HG03135 (cell line): ENCODE data around the gene BCO2.

Experiments used
- ATAC-seq: cut with Tn5 transposase; IDR thresholded peaks from one replicate; pipeline ENCODE4 v1.9.1; 2021; ENCODE audit warnings: mild to moderate bottlenecking, moderate library complexity; ENCODE audit not compliant: unreplicated experiment

BCO2 gene

DNA sequence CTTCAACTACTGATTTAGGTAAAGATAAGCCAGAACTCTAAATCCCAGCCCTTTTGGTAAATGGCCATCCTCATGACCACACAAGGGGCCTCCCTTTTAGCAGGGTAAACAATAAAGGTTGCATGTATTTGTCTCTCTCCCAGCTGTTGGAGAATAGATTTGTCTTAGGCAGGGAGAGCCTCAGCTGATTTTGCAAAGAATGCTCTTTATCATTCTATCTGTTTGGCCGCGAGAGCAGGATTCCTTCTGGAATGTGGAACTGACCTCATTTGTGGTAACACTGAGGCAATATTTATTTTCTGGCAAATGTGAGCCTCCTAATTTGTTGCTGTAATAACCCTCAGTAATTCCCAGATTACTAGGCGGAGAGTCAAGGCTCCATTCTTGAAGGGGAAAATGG, 66.2 kb downstream of the BCO2 start:
- ATAC-seq = no peak

DNA sequence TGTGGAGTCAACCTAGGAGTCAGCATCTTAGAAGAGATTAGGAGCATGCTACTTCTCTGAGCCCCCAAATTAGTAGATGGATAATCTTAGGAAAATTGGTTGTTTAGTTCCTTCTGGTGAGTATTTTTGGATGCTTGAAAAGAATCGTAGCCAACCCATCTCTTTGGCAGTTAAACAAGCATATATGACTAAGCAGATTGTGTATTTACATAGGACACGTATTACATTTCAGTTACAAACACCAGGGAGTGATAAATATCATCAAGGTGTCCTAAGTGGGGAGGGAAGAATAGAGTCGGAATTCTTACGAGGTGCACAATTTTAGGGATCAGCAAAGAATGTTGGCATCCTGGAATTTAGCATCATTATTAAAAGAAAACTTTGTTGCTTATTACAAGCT, 71.9 kb downstream of the BCO2 start:
- no peak for ATAC-seq

- no peak for ATAC-seq
Measured at GRCh38 chr11:112248201-112248600, 72.9 kb downstream of the BCO2 start.

DNA sequence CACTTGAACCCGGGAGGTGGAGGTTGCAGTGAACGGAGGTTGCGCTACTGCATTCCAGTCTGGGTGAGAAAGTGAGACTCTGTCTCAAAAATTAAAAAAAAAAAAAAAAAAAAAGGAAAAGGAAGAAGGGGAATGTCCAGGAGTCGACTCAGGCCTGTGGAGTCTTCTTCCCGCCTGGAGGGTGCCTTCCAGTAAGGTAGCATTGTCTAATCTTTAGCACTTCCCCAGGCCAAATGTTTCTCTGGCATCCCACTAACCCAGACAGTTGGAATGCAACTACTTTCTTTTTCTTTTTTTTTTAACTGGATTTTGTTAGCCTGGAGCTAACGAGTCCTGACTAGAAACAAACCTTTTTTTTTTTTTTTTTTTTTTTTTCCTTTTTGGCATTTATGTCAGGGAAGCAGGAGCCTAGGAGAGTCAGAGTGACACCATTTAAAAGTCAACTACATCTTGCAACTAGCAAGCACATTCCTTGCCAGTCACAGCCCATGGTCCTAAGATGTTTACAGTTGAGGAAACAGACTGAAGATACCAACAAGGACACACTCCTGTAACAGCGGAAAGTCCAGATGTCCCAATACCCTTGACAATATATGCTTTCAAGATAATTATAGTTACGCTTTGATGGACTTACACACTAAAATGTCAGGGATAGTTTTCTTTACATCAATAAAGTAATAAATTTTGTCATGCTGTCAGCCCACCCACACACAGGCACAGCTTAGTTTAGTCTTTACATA, 74.7 kb downstream of the BCO2 start:
- no peak for ATAC-seq

DNA sequence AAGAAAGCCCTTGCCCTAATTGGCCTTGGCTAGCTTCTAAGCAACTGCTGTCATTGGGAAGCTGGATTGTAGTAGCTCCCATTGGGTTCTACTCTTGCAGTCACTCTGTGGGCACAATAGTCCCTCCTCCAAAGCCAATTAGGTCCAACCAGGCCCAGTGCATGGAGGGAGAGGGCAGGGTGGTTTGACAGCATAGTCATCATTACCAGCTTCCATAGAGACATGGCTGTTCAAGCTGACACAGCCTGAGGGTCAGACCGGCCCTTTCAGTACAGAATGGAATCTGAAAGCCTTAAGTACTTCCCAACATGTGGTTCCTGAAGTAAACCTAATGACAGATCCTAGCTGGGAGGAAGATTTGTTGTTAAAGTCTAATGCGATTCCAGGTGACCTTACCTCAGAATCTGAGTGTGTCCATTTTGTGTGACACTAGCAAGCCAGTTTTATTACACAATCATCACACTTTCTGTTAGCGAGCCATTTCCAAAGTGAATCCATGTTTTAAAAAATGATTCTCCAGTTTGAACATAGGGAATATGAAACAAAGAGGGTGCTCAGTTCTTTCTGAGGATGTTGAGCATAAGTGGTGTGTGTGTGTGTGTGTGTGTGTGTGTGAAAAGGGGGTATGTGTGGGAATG, 78.4 kb downstream of the BCO2 start:
- ATAC-seq = no peak

- ATAC-seq = no peak
Measured at GRCh38 chr11:112255067-112255720, 79.9 kb downstream of the BCO2 start.

DNA sequence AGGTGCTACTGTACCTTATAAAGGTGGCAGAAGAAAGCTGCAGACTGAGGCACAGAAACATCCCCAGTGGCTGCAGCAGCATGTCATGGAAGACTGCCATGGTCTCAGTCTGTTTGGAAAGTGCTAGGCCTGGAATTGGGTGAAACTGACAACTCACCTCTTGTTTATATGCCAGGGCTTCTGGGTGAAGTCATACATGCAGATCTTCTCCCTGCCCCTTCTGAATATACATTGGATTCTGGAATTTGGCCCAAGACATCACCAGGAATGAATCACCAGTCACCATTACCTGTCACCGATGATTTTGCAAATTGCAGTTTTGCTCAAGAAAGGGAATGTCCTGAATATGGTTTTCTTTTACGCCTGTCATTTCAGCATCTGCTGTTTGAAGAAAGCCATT, 85.2 kb downstream of the BCO2 start, which contains the start of gene PLET1:
TSS of gene PLET1 (minus strand) at position 371 of the 400 bp plus-strand sequence. CDS start at position 100, 271 bp downstream.
- ATAC-seq = no peak

GRCh38 chr11:112265659-112266409, 90.5 kb downstream of the BCO2 start:
- no peak for ATAC-seq

GRCh38 chr11:112266410-112266778, 91.1 kb downstream of the BCO2 start:
- ATAC-seq = no peak

DNA sequence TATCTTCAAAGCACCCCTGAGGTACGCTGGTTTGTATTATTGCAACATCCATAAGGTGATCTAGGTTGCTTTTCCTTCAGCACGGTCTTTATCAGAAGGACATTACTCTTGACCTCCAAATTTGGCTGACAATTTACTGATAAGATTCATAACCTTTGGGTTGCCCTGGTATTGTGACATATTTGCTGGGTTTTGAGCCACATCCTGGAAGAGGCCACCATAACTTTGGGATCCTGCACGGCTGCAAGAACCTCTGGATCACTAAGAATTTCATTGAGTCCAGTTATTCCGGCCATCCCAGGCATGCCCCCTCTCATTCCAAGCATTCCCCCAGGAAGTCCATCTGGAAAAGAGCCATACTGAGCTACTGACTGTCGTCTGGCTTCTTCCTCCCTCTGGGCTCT, 91.9 kb downstream of the BCO2 start:
- ATAC-seq = no peak

DNA sequence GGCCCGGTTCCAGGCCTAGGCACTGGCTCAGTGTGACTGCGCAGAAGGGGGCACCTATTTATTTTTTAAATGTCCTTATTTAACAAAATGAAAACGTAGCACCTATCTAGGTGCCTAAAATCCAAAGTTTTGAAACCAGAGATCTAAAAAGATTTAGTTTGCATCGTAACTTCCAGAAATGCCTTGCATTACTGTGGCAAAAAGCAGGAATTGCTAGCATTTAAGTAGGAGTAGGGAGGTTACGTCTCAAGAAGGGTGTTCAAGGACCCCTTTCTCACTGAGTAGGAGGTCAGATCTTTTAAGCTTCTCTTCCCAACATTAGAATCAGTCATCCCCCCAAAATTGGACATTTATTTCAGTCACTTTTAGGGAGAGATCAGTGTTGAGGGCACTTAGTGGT, 93.1 kb downstream of the BCO2 start:
- no peak for ATAC-seq
